GM12874 (cell line): ENCODE measurements around the gene PLAGL1.

Source experiments
- TF ChIP-seq, protein P1 (sequence below): IDR thresholded peaks from 2 replicates; pipeline ENCODE4 v1.5.1; 2011; ENCODE audit warnings: low read depth, mild to moderate bottlenecking, control low read depth, low read length, moderate library complexity; ENCODE audit not compliant: insufficient read depth

PLAGL1 gene

DNA sequence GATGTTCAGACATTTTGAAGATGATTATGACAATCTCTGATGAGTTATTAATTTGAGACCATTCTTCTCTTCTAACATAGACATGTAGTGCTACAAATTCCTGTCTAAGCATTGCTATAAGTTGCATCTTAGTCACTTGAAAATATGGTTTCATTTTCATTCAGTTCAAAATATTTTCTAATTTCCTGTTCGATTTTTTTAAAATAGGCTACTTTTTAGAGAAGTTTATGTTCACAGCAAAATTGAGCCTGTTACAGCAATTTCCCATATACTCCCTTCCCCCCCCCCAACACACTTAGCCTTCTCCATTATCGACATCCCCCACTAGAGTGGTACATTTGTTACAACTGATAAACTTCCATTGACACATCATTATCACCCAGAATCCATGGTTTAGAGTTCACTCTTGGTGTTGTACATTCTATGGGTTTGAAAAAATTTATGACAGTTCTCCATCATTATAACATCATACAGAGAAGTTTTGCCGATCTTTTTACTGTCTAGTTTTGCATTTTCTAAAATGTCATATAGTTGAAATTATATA, 31.2 kb downstream of the PLAGL1 start:
- TF ChIP-seq, protein P1, sequence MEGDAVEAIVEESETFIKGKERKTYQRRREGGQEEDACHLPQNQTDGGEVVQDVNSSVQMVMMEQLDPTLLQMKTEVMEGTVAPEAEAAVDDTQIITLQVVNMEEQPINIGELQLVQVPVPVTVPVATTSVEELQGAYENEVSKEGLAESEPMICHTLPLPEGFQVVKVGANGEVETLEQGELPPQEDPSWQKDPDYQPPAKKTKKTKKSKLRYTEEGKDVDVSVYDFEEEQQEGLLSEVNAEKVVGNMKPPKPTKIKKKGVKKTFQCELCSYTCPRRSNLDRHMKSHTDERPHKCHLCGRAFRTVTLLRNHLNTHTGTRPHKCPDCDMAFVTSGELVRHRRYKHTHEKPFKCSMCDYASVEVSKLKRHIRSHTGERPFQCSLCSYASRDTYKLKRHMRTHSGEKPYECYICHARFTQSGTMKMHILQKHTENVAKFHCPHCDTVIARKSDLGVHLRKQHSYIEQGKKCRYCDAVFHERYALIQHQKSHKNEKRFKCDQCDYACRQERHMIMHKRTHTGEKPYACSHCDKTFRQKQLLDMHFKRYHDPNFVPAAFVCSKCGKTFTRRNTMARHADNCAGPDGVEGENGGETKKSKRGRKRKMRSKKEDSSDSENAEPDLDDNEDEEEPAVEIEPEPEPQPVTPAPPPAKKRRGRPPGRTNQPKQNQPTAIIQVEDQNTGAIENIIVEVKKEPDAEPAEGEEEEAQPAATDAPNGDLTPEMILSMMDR = no peak

DNA sequence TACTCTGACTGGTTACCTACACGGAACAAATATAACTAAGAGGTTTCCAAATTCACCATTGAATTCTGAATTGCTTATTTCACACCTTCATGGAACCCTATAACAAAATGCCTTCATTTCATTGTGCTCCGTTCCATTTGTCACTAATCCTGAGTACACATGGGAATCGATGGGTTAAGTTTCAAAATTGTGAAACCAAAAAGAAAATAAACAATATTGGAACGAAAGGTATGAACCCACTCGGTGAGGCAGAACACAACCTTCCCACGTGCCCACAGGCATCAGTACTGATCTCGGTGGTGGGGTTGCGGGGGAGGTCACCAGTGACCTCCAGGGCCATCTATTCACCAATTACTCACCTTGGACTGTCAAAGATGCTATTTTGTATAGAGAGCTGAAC, 34.0 kb downstream of the PLAGL1 start:
- TF ChIP-seq, protein P1 = no peak

DNA sequence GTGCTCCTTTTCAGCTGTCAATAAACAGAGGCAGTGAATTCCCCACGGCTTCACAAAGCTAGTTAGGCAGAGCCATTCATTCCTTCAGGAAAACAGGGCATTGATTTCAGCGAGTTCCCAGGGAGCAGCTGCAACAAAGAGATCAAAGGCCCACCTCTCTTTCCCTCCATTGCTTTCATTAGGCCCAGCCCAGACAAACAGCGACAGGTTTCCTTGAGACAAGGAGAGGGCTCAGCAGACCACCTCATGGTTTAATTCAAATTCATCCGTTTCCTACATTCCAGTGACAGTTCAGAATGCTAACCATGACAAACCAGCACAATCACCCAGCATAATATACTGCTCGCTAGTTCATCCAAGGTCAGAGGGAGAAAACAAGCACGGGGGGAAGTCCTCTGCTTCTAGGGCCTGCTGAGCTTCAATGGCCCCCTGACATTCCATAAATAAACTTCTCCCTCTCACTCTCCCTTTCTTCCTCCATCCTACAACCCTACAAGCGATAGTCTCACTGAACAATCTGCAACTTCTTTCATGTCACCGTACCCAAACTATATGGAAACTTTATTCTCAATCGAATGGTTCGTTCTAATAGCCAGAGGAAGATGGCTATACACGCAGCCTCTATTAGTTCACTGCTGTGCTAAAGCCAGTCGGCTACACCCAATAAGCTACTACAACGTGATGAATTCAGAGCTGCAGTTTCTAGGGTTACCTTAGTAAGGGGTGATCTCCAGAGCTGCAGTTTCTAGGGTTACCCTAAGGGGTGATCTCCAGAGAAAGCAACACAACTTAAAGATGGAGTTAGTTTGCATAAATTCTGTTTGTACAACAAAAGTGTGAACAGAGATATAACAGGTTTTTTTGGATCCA, 34.7 kb downstream of the PLAGL1 start:
- TF ChIP-seq, protein P1 = no peak

DNA sequence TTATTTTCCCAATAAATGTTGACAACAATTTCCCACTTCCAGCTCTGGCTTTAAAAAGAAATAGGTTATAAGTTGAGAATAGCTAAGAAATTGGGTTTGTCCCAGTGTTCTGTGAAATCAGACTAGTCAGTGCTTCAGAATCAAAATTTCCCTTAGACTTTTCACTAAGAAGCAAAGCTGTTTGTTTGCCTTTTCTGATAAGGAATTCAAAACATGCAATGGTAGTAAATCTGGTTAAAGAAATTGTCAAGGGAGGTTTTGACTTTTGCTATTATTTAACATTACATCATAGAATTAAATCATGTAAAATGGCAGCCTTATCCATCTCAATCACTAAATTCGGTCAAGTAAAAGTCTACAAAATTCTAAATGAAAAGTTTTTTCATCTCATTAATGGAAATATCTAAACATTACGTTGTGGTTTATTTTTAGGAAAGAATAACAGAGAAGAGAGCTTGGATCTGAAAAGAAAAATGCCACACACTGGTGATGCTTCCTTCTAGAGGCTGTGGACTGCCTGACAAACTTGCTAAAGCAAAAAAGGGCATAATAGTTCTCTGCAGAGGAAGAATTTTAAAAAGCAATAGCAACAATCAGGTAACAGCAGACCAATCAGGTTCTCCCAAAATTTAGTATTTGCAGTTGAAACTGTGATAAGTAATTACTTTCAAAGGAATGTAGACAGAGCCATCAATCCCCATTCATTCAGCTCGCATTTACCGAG, 36.4 kb downstream of the PLAGL1 start:
- TF ChIP-seq, protein P1 = no peak

DNA sequence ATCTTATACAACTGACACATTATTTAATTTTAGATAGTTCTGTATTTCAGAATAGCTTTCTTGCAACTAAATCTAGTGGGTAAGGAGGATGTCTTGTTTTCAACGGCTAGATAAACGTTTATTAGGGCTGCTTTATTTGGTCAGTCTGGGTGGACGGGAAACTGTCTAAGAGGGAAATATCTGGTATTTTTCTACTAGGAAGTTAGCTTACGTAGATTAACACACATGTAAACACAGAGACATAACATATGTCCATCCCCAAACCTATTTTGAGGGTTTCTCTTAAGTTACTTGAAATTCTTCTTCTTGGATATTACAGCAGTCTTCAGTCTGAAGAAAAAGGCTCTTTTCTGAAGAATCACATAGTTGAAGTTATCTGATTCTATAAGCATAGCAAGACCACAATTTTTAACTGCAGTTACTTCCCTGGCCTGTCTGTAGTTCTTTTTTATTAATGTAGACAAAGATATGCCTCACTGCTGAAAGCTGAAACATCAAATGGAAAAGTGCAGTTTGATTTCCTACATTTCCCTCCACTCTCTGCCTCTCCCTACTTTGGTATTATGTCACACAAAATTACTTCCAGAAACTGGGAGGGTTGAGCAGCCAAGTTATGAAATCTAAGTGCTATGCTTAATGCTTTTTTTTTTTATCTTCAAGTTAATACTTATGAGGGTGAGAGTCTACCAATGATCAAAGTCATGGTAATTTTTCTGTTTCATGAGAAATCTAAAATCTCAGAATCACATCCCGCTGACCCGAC, 37.4 kb downstream of the PLAGL1 start:
- TF ChIP-seq, protein P1 = no peak

DNA sequence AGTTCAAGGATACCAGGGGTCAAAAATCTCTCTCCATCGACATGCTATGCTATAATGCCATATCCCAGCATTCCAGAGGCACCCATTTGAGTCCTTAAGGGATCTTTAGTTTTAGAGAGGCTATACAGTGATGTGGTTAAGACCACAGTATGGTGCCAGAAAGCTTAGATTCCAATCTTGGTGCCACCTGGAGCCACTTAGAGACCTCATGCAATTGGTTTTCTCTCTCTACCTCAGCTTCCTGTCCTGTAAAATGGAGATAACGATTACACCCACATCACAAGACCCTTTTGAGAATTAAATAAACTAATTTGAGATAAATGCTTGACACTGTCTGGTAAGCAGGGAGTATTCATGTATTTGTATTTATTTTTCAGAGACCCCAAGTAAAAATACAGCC, 39.0 kb downstream of the PLAGL1 start:
- TF ChIP-seq, protein P1 = no peak

DNA sequence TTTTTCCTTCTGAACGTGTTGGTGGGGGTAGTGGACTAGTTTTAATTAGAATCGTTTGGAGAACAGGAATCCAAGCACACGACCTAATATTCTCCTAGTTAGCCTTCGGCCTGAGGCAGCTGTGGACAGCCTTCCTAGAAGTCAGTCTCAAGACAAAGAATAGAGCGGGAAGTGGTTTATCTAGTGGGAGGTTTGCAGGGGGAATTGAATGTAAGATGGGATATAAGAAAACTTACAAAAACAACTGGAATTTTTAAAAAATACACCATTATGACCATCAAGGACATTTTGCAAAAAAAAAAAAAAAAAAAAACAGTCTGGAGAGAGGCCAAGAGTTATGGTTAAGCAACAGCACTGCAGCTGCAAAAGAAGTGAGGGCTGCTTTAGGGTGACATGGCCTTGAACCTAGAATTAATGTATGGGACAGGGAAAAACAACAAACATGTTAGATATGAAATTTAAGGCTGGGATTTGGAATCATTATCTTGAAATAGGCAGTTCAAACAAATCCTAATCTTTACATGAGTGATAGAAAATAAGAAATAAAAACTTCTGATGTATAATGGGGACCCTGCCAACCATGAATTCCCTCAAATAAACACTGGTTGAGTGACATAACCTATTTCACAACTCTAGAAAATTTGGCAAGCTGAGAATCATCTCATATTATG, 40.2 kb downstream of the PLAGL1 start:
- TF ChIP-seq, protein P1 = no peak
